Mucosa of stomach (tissue), 1 donor: ENCODE data around the gene KIAA1671.
"Not testable (repeated sequence)": the region's sequence is repeated elsewhere in the genome, so short reads cannot be mapped to it uniquely, and the experiment has no call there.

Source experiments
- H3K27me3 ChIP-seq: one replicate; pipeline ENCODE4 v1.7.0; 2013; ENCODE audit warnings: mild to moderate bottlenecking, low read length; ENCODE audit not compliant: control insufficient read depth, insufficient read depth
- H3K36me3 ChIP-seq: one replicate; pipeline ENCODE4 v1.7.0; 2013; ENCODE audit warnings: low read length; ENCODE audit not compliant: control insufficient read depth, insufficient read depth
- H3K4me1 ChIP-seq: one replicate; pipeline ENCODE4 v1.7.0; 2013; ENCODE audit warnings: mild to moderate bottlenecking, low read length; ENCODE audit not compliant: control insufficient read depth, insufficient read depth
- H3K4me3 ChIP-seq: one replicate; pipeline ENCODE4 v1.7.0; 2013; ENCODE audit warnings: low read length
- H3K9ac ChIP-seq: one replicate; pipeline ENCODE4 v1.7.0; 2013; ENCODE audit warnings: mild to moderate bottlenecking, low read length, moderate library complexity
- H3K9me3 ChIP-seq: one replicate; pipeline ENCODE4 v1.7.0; 2013; ENCODE audit warnings: mild to moderate bottlenecking, low read length, moderate library complexity; ENCODE audit not compliant: control insufficient read depth
- donor health status: Pancreatic carcinoma.

KIAA1671 gene

DNA sequence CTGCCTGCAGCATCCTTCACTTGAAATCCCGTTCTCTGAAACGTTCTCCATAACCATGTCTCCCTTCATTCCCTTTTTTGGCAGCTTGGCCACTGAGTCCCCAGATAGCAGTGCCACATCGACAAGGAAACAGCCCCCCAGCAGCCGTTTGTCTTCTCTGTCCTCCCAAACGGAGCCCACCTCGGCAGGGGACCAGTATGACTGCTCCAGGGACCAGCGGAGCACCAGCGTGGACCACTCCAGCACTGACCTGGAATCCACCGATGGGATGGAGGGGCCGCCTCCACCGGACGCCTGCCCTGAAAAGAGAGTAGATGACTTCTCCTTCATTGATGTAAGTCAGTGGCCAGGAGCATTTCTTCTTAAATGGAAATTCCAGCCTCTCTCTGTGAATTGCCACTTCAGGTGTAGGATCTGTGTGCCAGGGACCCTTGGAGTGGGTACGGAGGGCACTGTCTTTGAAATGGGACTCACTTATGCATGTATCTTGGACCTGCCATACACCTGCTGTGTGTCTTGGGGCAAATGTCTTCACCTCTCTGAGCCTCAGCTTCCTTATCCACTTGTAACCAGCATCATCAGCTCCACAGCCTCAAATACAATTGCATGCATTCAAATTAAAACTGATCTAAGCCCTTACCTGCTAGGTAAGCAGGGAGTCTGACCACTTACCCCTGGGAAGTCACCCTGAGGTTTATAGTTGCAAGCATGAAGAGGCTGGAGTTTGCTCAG is 221.8 kb downstream of the KIAA1671 start:
- H3K9me3 ChIP-seq = no peaks in the 10 kb centered on the region
- H3K36me3 ChIP-seq = peaks cover 8% of the 10 kb centered on the region
- no peak overlapping the region for H3K9ac ChIP-seq
- no peak overlapping the region for H3K4me3 ChIP-seq
- H3K4me1 ChIP-seq = no peaks in the 10 kb centered on the region
- H3K27me3 ChIP-seq = no peaks in the 10 kb centered on the region

DNA sequence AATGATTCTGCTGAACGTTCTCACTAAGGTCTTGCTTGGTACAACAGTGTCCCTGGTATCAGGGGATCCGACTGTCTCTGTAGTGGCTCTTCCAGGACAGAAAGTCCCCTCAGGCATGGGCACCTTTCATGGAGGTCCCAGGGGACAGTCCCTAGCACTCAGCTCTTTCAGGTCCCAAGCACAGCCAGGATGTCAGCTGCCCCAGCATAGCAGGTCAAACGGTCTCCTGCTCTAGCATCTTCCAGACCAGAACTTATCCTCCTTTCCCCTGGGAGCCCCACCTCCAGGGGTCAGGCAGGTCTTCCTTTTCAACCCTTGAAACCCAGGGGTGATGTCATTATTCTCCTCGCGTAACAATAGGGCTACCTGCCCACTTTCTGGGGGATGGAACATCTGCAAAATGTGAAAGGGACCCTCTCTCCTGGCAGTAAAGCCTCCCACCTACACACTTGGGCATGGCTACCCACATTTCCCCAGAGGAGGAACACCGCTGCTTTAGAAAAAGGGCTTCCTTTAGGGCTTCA is 222.4 kb downstream of the KIAA1671 start:
- Histone ChIP-seq H3K4me1 (no peaks in the 10 kb centered on the region), H3K9me3 (no peaks in the 10 kb centered on the region), H3K4me3 (no peak overlapping the region), H3K9ac (no peak overlapping the region), H3K36me3 (peaks cover 8% of the 10 kb centered on the region), H3K27me3 (no peaks in the 10 kb centered on the region)

GRCh38 chr22:25176175-25176574 is 223.7 kb downstream of the KIAA1671 start:
- H3K9me3 ChIP-seq = no peaks in the 10 kb centered on the region
- H3K9ac ChIP-seq = no peak overlapping the region
- H3K4me3 ChIP-seq = no peak overlapping the region
- no peaks in the 10 kb centered on the region for H3K27me3 ChIP-seq
- no peaks in the 10 kb centered on the region for H3K4me1 ChIP-seq
- peaks cover 8% of the 10 kb centered on the region for H3K36me3 ChIP-seq

DNA sequence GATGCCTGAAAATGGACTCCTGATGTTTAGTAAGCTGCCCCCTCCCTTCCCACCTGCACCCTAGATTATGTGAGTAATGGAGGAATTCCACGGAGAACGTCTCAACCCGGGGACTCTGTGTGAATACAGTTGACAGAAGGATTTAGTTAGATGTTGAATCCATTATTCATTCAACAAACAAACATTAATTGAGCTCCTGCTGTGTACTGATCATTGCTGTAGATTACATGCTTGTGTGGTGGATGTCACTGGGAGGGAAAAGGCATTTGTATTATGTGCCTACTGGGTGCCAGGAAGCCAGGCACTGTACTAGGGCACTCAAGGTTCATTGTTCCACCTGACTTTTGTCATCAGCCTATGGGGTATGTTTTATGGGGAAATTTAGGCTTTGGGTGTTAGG is 224.3 kb downstream of the KIAA1671 start:
- Histone ChIP-seq H3K4me3 (no peak overlapping the region), H3K4me1 (no peaks in the 10 kb centered on the region), H3K9me3 (no peaks in the 10 kb centered on the region), H3K27me3 (no peaks in the 10 kb centered on the region), H3K36me3 (peaks cover 8% of the 10 kb centered on the region), H3K9ac (no peak overlapping the region)

DNA sequence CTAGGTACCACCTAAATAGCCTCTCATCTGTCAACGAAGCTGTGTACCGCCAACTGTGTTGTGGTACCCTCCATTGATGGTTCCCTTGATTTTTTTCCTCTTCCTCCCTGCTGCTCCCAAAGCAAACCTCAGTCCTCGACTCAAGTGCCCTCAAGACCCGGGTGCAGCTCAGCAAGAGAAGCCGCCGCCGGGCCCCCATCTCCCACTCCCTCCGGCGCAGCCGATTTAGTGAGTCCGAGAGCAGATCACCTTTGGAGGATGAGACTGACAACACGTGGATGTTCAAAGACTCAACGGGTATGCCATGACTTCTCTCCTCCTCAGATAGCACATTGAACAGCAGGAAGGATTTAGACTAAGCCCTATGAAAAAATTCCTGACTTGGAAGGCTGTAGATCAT is 224.7 kb downstream of the KIAA1671 start:
- Histone ChIP-seq H3K36me3 (peaks cover 8% of the 10 kb centered on the region), H3K9ac (no peak overlapping the region), H3K27me3 (no peaks in the 10 kb centered on the region), H3K4me3 (no peak overlapping the region), H3K9me3 (no peaks in the 10 kb centered on the region), H3K4me1 (no peaks in the 10 kb centered on the region)

GRCh38 chr22:25177895-25178294 is 225.4 kb downstream of the KIAA1671 start:
- H3K27me3 ChIP-seq = no peaks in the 10 kb centered on the region
- H3K4me3 ChIP-seq = no peak overlapping the region
- H3K4me1 ChIP-seq = no peaks in the 10 kb centered on the region
- peaks cover 8% of the 10 kb centered on the region for H3K36me3 ChIP-seq
- H3K9me3 ChIP-seq = no peaks in the 10 kb centered on the region
- H3K9ac ChIP-seq = no peak overlapping the region

DNA sequence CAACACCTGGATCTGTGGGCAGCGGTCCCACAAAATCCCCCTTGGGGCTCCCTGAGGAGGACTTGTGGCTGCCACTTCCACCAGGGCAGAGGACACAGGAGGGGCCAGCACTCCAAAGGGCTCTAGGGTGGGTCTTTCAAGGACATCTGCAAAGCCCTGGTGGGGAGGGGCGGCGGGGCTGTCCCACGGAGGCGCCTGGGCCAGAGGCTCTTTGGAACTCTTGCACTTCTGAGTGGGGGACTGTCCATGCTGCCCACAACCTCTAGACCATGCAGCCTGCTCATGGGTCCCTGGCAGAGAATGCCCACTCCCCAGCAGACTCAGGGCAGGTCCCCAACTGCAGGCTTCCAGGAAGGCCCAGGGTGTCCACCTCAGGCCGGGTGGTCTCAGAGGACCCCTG is 225.8 kb downstream of the KIAA1671 start:
- not testable (repeated sequence) for H3K4me1 ChIP-seq, H3K9me3 ChIP-seq, H3K27me3 ChIP-seq, H3K9ac ChIP-seq, H3K4me3 ChIP-seq, H3K36me3 ChIP-seq

DNA sequence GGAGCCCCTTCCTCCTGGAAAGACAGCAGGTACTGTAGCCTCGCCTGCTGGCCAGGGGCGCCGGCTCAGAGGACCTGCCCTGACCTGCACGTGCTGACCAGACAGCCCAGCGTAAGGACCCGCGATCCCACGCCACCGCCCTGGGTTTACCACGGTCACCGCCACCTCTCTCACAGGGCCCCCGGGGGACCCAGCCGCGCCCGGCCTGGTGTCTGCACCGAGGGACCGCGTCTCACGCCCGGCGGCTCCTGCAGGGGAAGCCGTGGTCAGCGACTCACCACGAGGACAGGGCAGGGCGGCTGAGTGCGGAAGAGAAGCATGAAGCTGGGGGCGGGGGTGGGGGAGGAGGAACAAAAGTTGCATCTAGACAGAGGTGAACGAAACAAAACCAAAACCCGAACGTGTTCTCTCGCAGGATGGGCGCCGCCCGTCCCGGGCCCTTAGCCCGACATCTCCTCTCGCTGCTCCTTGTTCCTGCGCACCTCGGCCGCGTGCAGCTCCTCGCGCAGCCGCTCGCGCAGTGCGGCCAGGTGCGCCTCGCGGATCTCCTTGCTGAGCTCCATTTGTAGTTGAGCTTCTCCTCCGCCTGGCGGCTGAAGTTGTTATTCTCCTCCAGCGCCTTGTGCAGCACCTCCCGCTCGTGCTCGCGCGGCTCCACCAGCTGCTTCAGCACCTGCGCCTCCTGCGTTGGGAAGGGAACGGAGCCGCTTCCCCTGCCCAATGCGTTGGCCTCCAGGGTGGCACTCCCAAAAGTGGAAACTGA is 226.5 kb downstream of the KIAA1671 start:
- H3K36me3 ChIP-seq, H3K9me3 ChIP-seq, H3K4me1 ChIP-seq, H3K27me3 ChIP-seq, H3K4me3 ChIP-seq, H3K9ac ChIP-seq: not testable (repeated sequence)

DNA sequence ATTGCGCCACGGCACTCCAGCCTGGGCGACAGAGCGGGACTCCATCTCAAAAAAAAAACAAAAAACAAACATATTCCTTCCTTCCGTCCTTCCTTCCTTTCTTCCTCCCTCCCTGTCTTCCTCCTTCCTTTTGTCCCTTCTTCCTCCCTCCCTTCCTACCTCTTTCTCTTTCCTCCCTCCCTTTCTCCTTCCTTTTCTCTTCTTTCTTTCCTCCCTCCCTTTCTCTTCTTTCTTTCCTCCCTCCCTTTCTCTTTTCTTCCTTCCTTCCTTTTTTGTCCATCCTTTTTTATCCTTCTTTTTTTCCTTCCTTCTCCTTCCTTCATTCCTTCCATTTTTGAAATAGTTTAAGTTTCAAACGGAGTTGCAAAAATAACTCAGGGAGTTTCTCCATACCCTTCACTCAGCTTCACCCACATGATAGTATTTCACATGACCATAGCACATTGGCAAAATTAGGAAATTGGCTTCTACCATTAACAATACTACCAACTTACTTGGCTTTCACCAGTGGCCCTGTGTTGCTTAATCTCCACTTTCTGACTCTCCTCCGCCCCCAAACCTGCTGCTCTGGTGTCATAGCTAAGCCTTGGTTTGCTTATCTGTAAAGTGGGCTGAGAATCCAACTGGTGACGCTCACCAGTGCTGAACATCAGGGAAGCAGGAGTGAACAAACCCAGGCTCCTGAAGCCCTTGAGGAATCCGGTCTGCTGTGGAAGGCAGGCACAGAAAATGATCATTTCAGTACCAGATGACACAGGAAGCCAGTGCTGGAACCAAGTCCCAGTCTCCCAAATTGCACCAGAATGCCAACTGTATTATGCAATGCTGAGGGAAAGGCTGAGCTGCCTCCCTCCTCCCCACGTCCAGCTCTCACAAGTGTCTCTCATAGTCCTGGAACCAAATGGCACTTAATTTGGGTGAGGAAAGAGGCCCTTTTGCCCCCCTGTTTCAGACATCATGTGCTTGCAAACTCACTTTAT is 229.9 kb downstream of the KIAA1671 start:
- no peaks in the 10 kb centered on the region for H3K9me3 ChIP-seq
- H3K9ac ChIP-seq = no peak overlapping the region
- peaks cover 9% of the 10 kb centered on the region for H3K36me3 ChIP-seq
- H3K4me1 ChIP-seq = no peaks in the 10 kb centered on the region
- H3K4me3 ChIP-seq = no peak overlapping the region
- no peaks in the 10 kb centered on the region for H3K27me3 ChIP-seq

- peaks cover 9% of the 10 kb centered on the region for H3K36me3 ChIP-seq
- H3K9ac ChIP-seq = no peak overlapping the region
- no peaks in the 10 kb centered on the region for H3K4me1 ChIP-seq
- H3K9me3 ChIP-seq = no peaks in the 10 kb centered on the region
- no peaks in the 10 kb centered on the region for H3K27me3 ChIP-seq
- H3K4me3 ChIP-seq = no peak overlapping the region
Measured at GRCh38 chr22:25183949-25184619, 231.6 kb downstream of the KIAA1671 start.

- H3K4me1 ChIP-seq = no peaks in the 10 kb centered on the region
- no peaks in the 10 kb centered on the region for H3K27me3 ChIP-seq
- peaks cover 9% of the 10 kb centered on the region for H3K36me3 ChIP-seq
Measured at GRCh38 chr22:25186140-25186539, 233.6 kb downstream of the KIAA1671 start.

More at GRCh38 chr22:25186140-25186539, 233.6 kb downstream of the KIAA1671 start:
- Histone ChIP-seq H3K9ac (no peak overlapping the region), H3K9me3 (no peaks in the 10 kb centered on the region), H3K4me3 (no peak overlapping the region)
